SW 1271 (cell line): Measurements from ENCODE around the gene DPP3.
A peak's percentile ranks its signal among the peaks of the same experiment; 100 is the strongest.
"Not testable (repeated sequence)": the region's sequence is repeated elsewhere in the genome, so short reads cannot be mapped to it uniquely, and the experiment has no call there.

ENCODE experiments used
- DNase-seq, 2 experiments: peaks; one replicate each; lab custom pipeline; 2025; lab: John Stamatoyannopoulos, UW

DPP3 gene

GRCh38 chr11:66480117-66480938 is at the start of gene DPP3:
DPP3 (plus strand) TSS chr11:66480434; CDS start chr11:66482201, 1,767 bp downstream.
- peak; percentile 85 to 95 for DNase-seq

- not testable (repeated sequence) for DNase-seq
These were observed 48.9 kb upstream of the DPP3 start for GRCh38 chr11:66431287-66431686.

GRCh38 chr11:66431871-66432329 is 48.3 kb upstream of the DPP3 start:
- not testable (repeated sequence) for DNase-seq

- no peak for DNase-seq
These were observed 47.6 kb upstream of the DPP3 start for GRCh38 chr11:66432597-66432996.

GRCh38 chr11:66437979-66438503 is 42.2 kb upstream of the DPP3 start:
- DNase-seq, result no peak

GRCh38 chr11:66438504-66439466 is 41.4 kb upstream of the DPP3 start, which contains the start of gene MRPL11:
MRPL11 (minus strand) TSS chr11:66438848; CDS start chr11:66438754, 94 bp downstream.
- peak; percentile 72 to 95 for DNase-seq

GRCh38 chr11:66440101-66440939 is 39.9 kb upstream of the DPP3 start:
- not testable (repeated sequence) for DNase-seq

- not testable (repeated sequence) for DNase-seq
These were observed 39.3 kb upstream of the DPP3 start for GRCh38 chr11:66440940-66441282.

- DNase-seq, result no peak
These were observed 36.6 kb upstream of the DPP3 start for GRCh38 chr11:66443602-66444001.

- no peak for DNase-seq
These were observed 33.2 kb upstream of the DPP3 start for GRCh38 chr11:66447012-66447411.

GRCh38 chr11:66448523-66448922 is 31.7 kb upstream of the DPP3 start:
- no peak for DNase-seq

- DNase-seq, result no peak
These were observed 29.7 kb upstream of the DPP3 start for GRCh38 chr11:66450560-66450959.

GRCh38 chr11:66451663-66452062 is 28.6 kb upstream of the DPP3 start:
- no peak for DNase-seq

- no peak for DNase-seq
These were observed 26.0 kb upstream of the DPP3 start for GRCh38 chr11:66454247-66454646.

- DNase-seq, result no peak
These were observed 25.4 kb upstream of the DPP3 start for GRCh38 chr11:66454828-66455227.

- DNase-seq, result no peak
These were observed 22.4 kb upstream of the DPP3 start for GRCh38 chr11:66457826-66458225.

GRCh38 chr11:66459138-66459778 is 21.0 kb upstream of the DPP3 start:
- no peak for DNase-seq

- DNase-seq, result no peak
These were observed 18.2 kb upstream of the DPP3 start for GRCh38 chr11:66462010-66462409.

- DNase-seq, result no peak
These were observed 17.3 kb upstream of the DPP3 start for GRCh38 chr11:66462911-66463310.

GRCh38 chr11:66464116-66464515 is 16.1 kb upstream of the DPP3 start:
- DNase-seq, result not testable (repeated sequence)

GRCh38 chr11:66464916-66465315 is 15.3 kb upstream of the DPP3 start:
- no peak for DNase-seq
